ENCODE data around the gene ZNF772. TPM values are rescaled to one million over a fixed set of nuclear protein-coding genes. Genes with fewer than 3 reads are reported as not detected.

ZNF772 gene
- total RNA-seq, 6 experiments from 2014 or later, result 1.7 to 4.8 (median 2.6) TPM

- Histone ChIP-seq H3K36me3 (peaks cover 0 to 2% (median 0%) of the 10 kb centered on the region in 4 donors), H3K27ac (no peak overlapping the region), H3K9me3 (peaks cover 0 to 3% (median 0%) of the 10 kb centered on the region in 4 donors), H3K4me3 (peak overlapping the region in 2 of 3 donors; percentile 91 to 94), H3K27me3 (no peaks in the 10 kb centered on the region), H3K4me1 (peaks cover 0 to 11% (median 0%) of the 10 kb centered on the region in 4 donors)
- DNase-seq, result no peak
- no peak for TF ChIP-seq POLR2A (IDR thresholded peaks at IDR 0.05)
- TF ChIP-seq, protein P1, sequence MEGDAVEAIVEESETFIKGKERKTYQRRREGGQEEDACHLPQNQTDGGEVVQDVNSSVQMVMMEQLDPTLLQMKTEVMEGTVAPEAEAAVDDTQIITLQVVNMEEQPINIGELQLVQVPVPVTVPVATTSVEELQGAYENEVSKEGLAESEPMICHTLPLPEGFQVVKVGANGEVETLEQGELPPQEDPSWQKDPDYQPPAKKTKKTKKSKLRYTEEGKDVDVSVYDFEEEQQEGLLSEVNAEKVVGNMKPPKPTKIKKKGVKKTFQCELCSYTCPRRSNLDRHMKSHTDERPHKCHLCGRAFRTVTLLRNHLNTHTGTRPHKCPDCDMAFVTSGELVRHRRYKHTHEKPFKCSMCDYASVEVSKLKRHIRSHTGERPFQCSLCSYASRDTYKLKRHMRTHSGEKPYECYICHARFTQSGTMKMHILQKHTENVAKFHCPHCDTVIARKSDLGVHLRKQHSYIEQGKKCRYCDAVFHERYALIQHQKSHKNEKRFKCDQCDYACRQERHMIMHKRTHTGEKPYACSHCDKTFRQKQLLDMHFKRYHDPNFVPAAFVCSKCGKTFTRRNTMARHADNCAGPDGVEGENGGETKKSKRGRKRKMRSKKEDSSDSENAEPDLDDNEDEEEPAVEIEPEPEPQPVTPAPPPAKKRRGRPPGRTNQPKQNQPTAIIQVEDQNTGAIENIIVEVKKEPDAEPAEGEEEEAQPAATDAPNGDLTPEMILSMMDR (IDR thresholded peaks at IDR 0.05), result no peak
- no peak for ATAC-seq
- intact Hi-C loops (cut with DNase I), result no loop called here
- WGBS (ENCODE audit: insufficient coverage, low coverage, low lambda C conversion rate, missing lambda C conversion rate), result no CpG with 5 or more reads among the region's 1 CpG
Measured at GRCh38 chr19:57436417-57436816, 40.9 kb downstream of the ZNF772 start.

- intact Hi-C loops (cut with DNase I), result no loop called here
- DNase-seq (peak; percentile 96 to 99 (median 97)), ATAC-seq (peak; percentile 100)
- Histone ChIP-seq H3K9me3 (no peaks in the 10 kb centered on the region), H3K4me3 (peak within 1 kb of the TSS; percentile 91 to 97 (median 94)), H3K36me3 (peaks cover 0 to 2% (median 0%) of the 10 kb centered on the region in 4 donors), H3K27ac (peak within 1 kb of the TSS in 2 of 3 donors; percentile 5 to 43), H3K27me3 (no peaks in the 10 kb centered on the region), H3K4me1 (peaks cover 0 to 11% (median 0%) of the 10 kb centered on the region in 4 donors)
- TF ChIP-seq POLR2A (IDR thresholded peaks at IDR 0.05), result no peak
- TF ChIP-seq, protein P1 (IDR thresholded peaks at IDR 0.05), result no peak
- under 1% methylated on average over 24 of the region's 61 CpGs for WGBS (ENCODE audit: insufficient coverage, low coverage, low lambda C conversion rate, missing lambda C conversion rate)
Measured at GRCh38 chr19:57435062-57435978, 42.0 kb downstream of the ZNF772 start, which contains the start of gene ZNF749. ZNF749 (plus strand) TSS chr19:57435325; CDS start chr19:57435579, 254 bp downstream.

DNA sequence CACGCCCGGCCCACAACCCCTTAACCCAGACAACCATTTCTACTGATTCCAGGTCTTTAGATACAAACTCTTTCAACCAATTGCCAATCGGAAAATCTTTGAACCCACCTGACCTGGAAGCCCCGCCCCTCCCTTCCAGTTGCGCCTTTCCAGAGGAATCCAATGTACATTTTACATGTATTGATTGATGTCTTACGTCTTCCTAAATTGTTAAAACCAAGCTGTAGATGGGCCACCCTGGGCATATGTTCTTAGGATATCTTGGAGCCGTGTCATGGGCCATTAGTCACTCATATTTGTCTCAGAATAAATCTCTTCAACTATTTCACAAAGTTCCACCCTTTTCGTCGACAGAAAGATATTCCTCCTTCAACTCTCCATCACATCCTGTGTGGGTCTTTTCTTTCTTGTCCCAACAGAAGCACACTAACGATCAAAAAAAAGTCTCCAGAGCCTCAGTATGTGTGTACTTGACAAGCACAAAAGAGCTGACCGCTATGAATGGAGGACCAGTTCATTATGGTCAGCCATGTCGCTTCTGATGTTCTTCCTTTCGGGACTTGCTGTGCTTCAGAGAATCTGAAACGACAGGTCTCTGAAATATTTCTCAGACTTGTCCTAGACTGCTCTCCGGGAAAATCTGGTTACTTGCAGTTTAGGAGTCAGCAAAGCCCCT is 42.8 kb downstream of the ZNF772 start:
- Histone ChIP-seq H3K36me3 (peaks cover 0 to 2% (median 0%) of the 10 kb centered on the region in 4 donors), H3K27me3 (no peaks in the 10 kb centered on the region), H3K4me1 (peaks cover 0 to 11% (median 0%) of the 10 kb centered on the region in 4 donors), H3K4me3 (peak overlapping the region; percentile 91 to 97 (median 94)), H3K27ac (peak overlapping the region in 1 of 3 donors; percentile 5), H3K9me3 (no peaks in the 10 kb centered on the region)
- intact Hi-C loops (cut with DNase I), result no loop called here
- no peak for DNase-seq
- ATAC-seq, result peak in 3 of 4 donors; percentile 4 to 8 (median 4)
- TF ChIP-seq, protein P1 (IDR thresholded peaks at IDR 0.05), result no peak
- TF ChIP-seq POLR2A (IDR thresholded peaks at IDR 0.05), result no peak
- WGBS (ENCODE audit: insufficient coverage, low coverage, low lambda C conversion rate, missing lambda C conversion rate), result 30% methylated on average over 15 of the region's 15 CpGs

GRCh38 chr19:57421037-57421436 is 56.3 kb downstream of the ZNF772 start:
- H3K4me1 ChIP-seq, result no peaks in the 10 kb centered on the region
- no peak for DNase-seq
- WGBS (ENCODE audit: insufficient coverage, low coverage, low lambda C conversion rate, missing lambda C conversion rate), result 100% methylated on average over 2 of the region's 3 CpGs
- peaks cover 0 to 27% (median 19%) of the 10 kb centered on the region in 4 donors for H3K36me3 ChIP-seq
- intact Hi-C loops (cut with DNase I), result no loop called here
- no peaks in the 10 kb centered on the region for H3K27me3 ChIP-seq
- H3K9me3 ChIP-seq, result peaks cover 0 to 39% (median 10%) of the 10 kb centered on the region in 4 donors
- TF ChIP-seq POLR2A (IDR thresholded peaks at IDR 0.05), result no peak
- TF ChIP-seq, protein P1 (IDR thresholded peaks at IDR 0.05), result no peak
- ATAC-seq, result no peak
- no peak overlapping the region for H3K4me3 ChIP-seq
- H3K27ac ChIP-seq, result no peak overlapping the region

Measured in right lobe of liver (tissue), 6 donors.